K562 (cell line): Measurements from ENCODE around the gene EPHA10. TPM values are rescaled to one million over a fixed set of nuclear protein-coding genes. Genes with fewer than 3 reads are reported as not detected.

Experiments used
- BRD9 ChIP-seq: fragments of 450-650 bp; IDR thresholded peaks from 2 replicates; pipeline ENCODE4 v1.6.1; 2018; ENCODE audit warnings: low read depth; ENCODE audit not compliant: partially characterized antibody
- CCAR2 ChIP-seq: fragments of 200-400 bp; formaldehyde crosslinking; IDR thresholded peaks from 2 replicates; pipeline ENCODE4 v1.6.1; 2017; ENCODE audit warnings: mild to moderate bottlenecking, low read depth, low read length
- CREB3L1 ChIP-seq: fragments of 450-650 bp; IDR thresholded peaks from 2 replicates; pipeline ENCODE4 v1.6.1; 2014; ENCODE audit warnings: low read depth, mild to moderate bottlenecking, moderate library complexity, borderline replicate concordance
- GTF2F1 ChIP-seq: IDR thresholded peaks from 2 replicates; pipeline ENCODE4 v1.6.1; 2011; ENCODE audit warnings: low read depth, low read length, improper control_type of control experiment
- HMGN3 ChIP-seq: IDR thresholded peaks from 2 replicates; pipeline ENCODE4 v1.6.1; 2011; ENCODE audit warnings: borderline replicate concordance, low read depth, mild to moderate bottlenecking, mixed read lengths, low read length; ENCODE audit not compliant: insufficient read length; ENCODE audit errors: extremely low read depth
- KDM5B ChIP-seq: fragments of 200-600 bp; sonication (generic); IDR thresholded peaks from 2 replicates; pipeline ENCODE4 v1.6.1; 2012; ENCODE audit warnings: low read depth, mild to moderate bottlenecking, moderate library complexity, low read length, control low read depth, inconsistent platforms; ENCODE audit not compliant: insufficient replicate concordance
- L3MBTL2 ChIP-seq: fragments of 450-650 bp; IDR thresholded peaks from 2 replicates; pipeline ENCODE4 v1.6.1; 2016; ENCODE audit warnings: mild to moderate bottlenecking, moderate library complexity
- MIER1 ChIP-seq: fragments of 450-650 bp; IDR thresholded peaks from 2 replicates; pipeline ENCODE4 v1.6.1; 2016; ENCODE audit warnings: antibody characterized with exemption, mild to moderate bottlenecking, low read depth
- MLLT1 ChIP-seq, 2 experiments: fragments of 450-650 bp; IDR thresholded peaks; 2 replicates each; pipeline ENCODE4 v1.6.1; 2016
- NEUROD1 ChIP-seq: fragments of 150-350 bp; IDR thresholded peaks from 2 replicates; pipeline ENCODE4 v1.6.1; 2014; ENCODE audit warnings: borderline replicate concordance, low read length, low read depth; ENCODE audit not compliant: partially characterized antibody
- NUFIP1 ChIP-seq: fragments of 450-650 bp; IDR thresholded peaks from 2 replicates; pipeline ENCODE4 v1.6.1; 2018; ENCODE audit not compliant: partially characterized antibody
- PREB ChIP-seq: sonication (generic); formaldehyde crosslinking; IDR thresholded peaks from 2 replicates; pipeline ENCODE4 v1.8.1; 2023; ENCODE audit warnings: mild to moderate bottlenecking, missing genetic modification reagents
- SRF ChIP-seq, 2 experiments: fragments of 250-450, 450-650 bp in 1 of 2; sonication (Bioruptor Pico) in 1 of 2; sonication (generic) in 1 of 2; formaldehyde crosslinking; IDR thresholded peaks; 2 replicates each; pipeline versions ENCODE4 v1.5.0 to v1.5.1; 2020 to 2022; ENCODE audit warnings: mild to moderate bottlenecking in 1 of 2, missing genetic modification reagents in 1 of 2
- SRSF1 ChIP-seq: fragments of 200-400 bp; formaldehyde crosslinking; IDR thresholded peaks from 2 replicates; pipeline ENCODE4 v1.6.1; 2017; ENCODE audit warnings: mild to moderate bottlenecking, low read depth, low read length, moderate library complexity
- TCF7 ChIP-seq: sonication (generic); IDR thresholded peaks from 2 replicates; pipeline ENCODE4 v1.6.1; 2016; ENCODE audit warnings: antibody characterized with exemption, borderline replicate concordance
- ZBTB5 ChIP-seq: fragments of 450-650 bp; IDR thresholded peaks from 2 replicates; pipeline ENCODE4 v1.6.1; 2017; ENCODE audit warnings: antibody characterized with exemption
- ZNF174 ChIP-seq: fragments of 250-450 bp; sonication (Bioruptor Pico); IDR thresholded peaks from 2 replicates; pipeline ENCODE4 v1.4.0; 2020; ENCODE audit warnings: mild to moderate bottlenecking
- ZNF175 ChIP-seq: fragments of 200-800 bp; sonication (Bioruptor generic); IDR thresholded peaks from 2 replicates; pipeline ENCODE4 v1.6.1; 2016; ENCODE audit warnings: low read depth, mild to moderate bottlenecking, missing genetic modification characterization, missing compliant biosample characterization
- ZNF24 ChIP-seq: fragments of 450-650 bp; IDR thresholded peaks from 2 replicates; pipeline ENCODE4 v1.6.1; 2016
- ZSCAN32 ChIP-seq: fragments of 450-650 bp; formaldehyde crosslinking; IDR thresholded peaks from 2 replicates; pipeline ENCODE4 v1.4.0; 2020; ENCODE audit warnings: mild to moderate bottlenecking, moderate library complexity
- polyA plus RNA-seq, 8 experiments: library from polyadenylated mRNA; depleted of rRNA in 4 of 8; stranded (reverse) in 5 of 8; unstranded in 3 of 8; fragments of >200 nt; fragmentation: Nextera tagmentation in 2 of 8; fragmentation: Illumina TruSeq in 1 of 8; extraction: Ambion mirVana in 2 of 8; extraction: Trizol in 1 of 8; gene quantifications; 2 replicates each; pipeline versions ENCODE4 v1.2.1 to v1.2.3, GENCODE V29; 2011 to 2014; ENCODE audit warnings: inconsistent platforms in 1 of 8, missing spikeins in 1 of 8
- total RNA-seq, 7 experiments: library from RNA; depleted of rRNA in 6 of 7; stranded (reverse); fragments of >200 nt in 6 of 7; fragmentation: Illumina TruSeq in 2 of 7; extraction: Trizol in 2 of 7; gene quantifications; 2 replicates each; pipeline versions ENCODE4 v1.2.1 to v1.2.3, GENCODE V29; 2011 to 2021; ENCODE audit warnings: low replicate concordance in 1 of 7

The EPHA10 gene
- total and polyA plus RNA-seq, 9 of the 15 experiments (the other 6 are each of a cell fraction or from before 2014, with no cell fraction given): 0.03 TPM; not detected in 8

GRCh38 chr1:37795340-37796125, 30.6 kb upstream of the EPHA10 start (continued):
- TF ChIP-seq CREB3L1: no peak
- no peak for TF ChIP-seq TCF7
- no peak for TF ChIP-seq ZNF174
- no peak for TF ChIP-seq ZSCAN32 (CRISPR knock-in tag)
- no peak for TF ChIP-seq NEUROD1
- TF ChIP-seq MLLT1 (IDR thresholded peaks at IDR 0.05): no peak
- peak; percentile 71; the same call in 1 of the 2 replicates for TF ChIP-seq L3MBTL2
- no peak for TF ChIP-seq ZBTB5
- peak; percentile 99 for TF ChIP-seq MIER1
- no peak for TF ChIP-seq BRD9
- TF ChIP-seq SRF (CRISPR knock-in tag; IDR thresholded peaks at IDR 0.05): peak in 1 of 2 experiments; percentile 72; a peak in 1 of 4 replicates
- TF ChIP-seq SRSF1: no peak
- peak; percentile 37; the same call in 1 of the 2 replicates for TF ChIP-seq ZNF24
- no peak for TF ChIP-seq GTF2F1
- 0 out of 2 replicates have a peak, but pooled peaks have one; percentile 39 for TF ChIP-seq ZNF175 (CRISPR knock-in tag)
- TF ChIP-seq HMGN3: no peak
- TF ChIP-seq PREB: no peak
- TF ChIP-seq CCAR2: no peak
- no peak for TF ChIP-seq NUFIP1
- TF ChIP-seq KDM5B: no peak
